ENCODE data around the gene EDEM3.

EDEM3 gene

DNA sequence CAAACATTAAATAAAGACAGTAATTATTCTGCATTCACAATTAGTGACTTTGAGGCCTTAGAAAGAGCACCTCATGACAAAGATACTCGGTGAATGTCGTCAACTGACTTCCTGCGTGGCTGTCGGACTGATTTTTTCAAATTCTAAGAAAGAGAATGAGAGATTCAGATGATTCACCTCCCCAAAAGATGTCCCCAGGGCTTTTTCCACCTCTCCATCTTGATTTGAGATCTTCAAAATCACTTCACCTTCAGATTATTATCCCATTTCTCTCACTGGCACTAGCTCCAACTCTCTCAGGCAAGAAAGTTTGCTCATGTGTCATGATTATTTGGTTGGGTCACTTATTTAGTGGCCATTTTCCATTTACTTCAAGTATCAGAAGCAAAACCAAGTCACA is 5.0 kb upstream of the EDEM3 start:
- H3K9me2 ChIP-seq (replicated peaks; ENCODE audit: low read depth, low read length): no peaks in the 10 kb centered on the region
- no peaks in the 10 kb centered on the region for H3K79me2 ChIP-seq (ENCODE audit: insufficient read depth, low read length)
- H3K9me3 ChIP-seq (ENCODE audit: insufficient read depth, low read depth, low read length): no peaks in the 10 kb centered on the region
- H2AFZ ChIP-seq (ENCODE audit: low read length): no peak overlapping the region
- H3K4me2 ChIP-seq (ENCODE audit: low read depth, low read length, poor library complexity, severe bottlenecking): no peak overlapping the region
- H3K9ac ChIP-seq (ENCODE audit: low read depth, low read length, poor library complexity, severe bottlenecking): no peak overlapping the region
- TF ChIP-seq, protein P1, sequence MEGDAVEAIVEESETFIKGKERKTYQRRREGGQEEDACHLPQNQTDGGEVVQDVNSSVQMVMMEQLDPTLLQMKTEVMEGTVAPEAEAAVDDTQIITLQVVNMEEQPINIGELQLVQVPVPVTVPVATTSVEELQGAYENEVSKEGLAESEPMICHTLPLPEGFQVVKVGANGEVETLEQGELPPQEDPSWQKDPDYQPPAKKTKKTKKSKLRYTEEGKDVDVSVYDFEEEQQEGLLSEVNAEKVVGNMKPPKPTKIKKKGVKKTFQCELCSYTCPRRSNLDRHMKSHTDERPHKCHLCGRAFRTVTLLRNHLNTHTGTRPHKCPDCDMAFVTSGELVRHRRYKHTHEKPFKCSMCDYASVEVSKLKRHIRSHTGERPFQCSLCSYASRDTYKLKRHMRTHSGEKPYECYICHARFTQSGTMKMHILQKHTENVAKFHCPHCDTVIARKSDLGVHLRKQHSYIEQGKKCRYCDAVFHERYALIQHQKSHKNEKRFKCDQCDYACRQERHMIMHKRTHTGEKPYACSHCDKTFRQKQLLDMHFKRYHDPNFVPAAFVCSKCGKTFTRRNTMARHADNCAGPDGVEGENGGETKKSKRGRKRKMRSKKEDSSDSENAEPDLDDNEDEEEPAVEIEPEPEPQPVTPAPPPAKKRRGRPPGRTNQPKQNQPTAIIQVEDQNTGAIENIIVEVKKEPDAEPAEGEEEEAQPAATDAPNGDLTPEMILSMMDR (conservative IDR thresholded peaks at IDR 0.05; ENCODE audit: low read length): no peak
- no peak for TF ChIP-seq EZH2phosphoT487 (IDR thresholded peaks at IDR 0.05; ENCODE audit: borderline replicate concordance)
- H3K4me1 ChIP-seq (ENCODE audit: insufficient read depth, low read length, poor library complexity, severe bottlenecking): peaks cover 11% of the 10 kb centered on the region
- no peak overlapping the region for H3K4me3 ChIP-seq (ENCODE audit: low read length, poor library complexity, severe bottlenecking)
- H3K27me3 ChIP-seq (ENCODE audit: insufficient read depth, low read length, poor library complexity, severe bottlenecking): no peaks in the 10 kb centered on the region
- H3F3A ChIP-seq (ENCODE audit: low read depth): no peaks in the 10 kb centered on the region
- no peaks in the 10 kb centered on the region for H3K36me3 ChIP-seq (ENCODE audit: insufficient read depth, low read length)
- H4K20me1 ChIP-seq (ENCODE audit: insufficient read depth, low read length, poor library complexity, severe bottlenecking): no peaks in the 10 kb centered on the region

DNA sequence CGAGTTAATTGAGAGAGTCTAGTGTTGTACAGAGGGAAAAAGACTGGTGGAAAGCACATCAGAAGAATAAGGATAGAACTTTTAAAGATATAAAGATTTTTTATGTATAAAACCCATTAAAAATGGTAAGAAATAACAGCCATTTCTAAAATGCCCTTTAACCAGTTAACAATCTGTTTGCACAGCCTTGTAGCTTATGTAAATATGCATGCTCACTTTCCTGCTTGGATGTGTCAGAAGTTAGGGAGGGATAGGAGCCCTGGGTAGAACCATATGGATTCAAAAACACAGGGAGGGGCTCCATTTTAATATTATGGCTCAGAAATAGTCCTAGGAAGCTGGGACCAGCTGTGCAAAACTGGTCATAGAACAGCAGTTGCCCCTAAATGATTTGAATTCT is 4.5 kb upstream of the EDEM3 start:
- peaks cover 3% of the 10 kb centered on the region; the same call in 1 of the 2 replicates for H3K79me2 ChIP-seq (ENCODE audit: insufficient read depth, low read length)
- H2AFZ ChIP-seq (ENCODE audit: low read length): no peak overlapping the region
- no peaks in the 10 kb centered on the region for H3F3A ChIP-seq (ENCODE audit: low read depth)
- H4K20me1 ChIP-seq (ENCODE audit: insufficient read depth, low read length, poor library complexity, severe bottlenecking): peaks cover 4% of the 10 kb centered on the region
- H3K27me3 ChIP-seq (ENCODE audit: insufficient read depth, low read length, poor library complexity, severe bottlenecking): no peaks in the 10 kb centered on the region
- no peak overlapping the region for H3K9ac ChIP-seq (ENCODE audit: low read depth, low read length, poor library complexity, severe bottlenecking)
- H3K9me3 ChIP-seq (ENCODE audit: insufficient read depth, low read depth, low read length): no peaks in the 10 kb centered on the region
- no peaks in the 10 kb centered on the region for H3K9me2 ChIP-seq (replicated peaks; ENCODE audit: low read depth, low read length)
- H3K4me2 ChIP-seq (ENCODE audit: low read depth, low read length, poor library complexity, severe bottlenecking): no peak overlapping the region
- H3K4me3 ChIP-seq (ENCODE audit: low read length, poor library complexity, severe bottlenecking): no peak overlapping the region
- TF ChIP-seq, protein P1 (conservative IDR thresholded peaks at IDR 0.05; ENCODE audit: low read length): no peak
- no peak for TF ChIP-seq EZH2phosphoT487 (IDR thresholded peaks at IDR 0.05; ENCODE audit: borderline replicate concordance)
- peaks cover 11% of the 10 kb centered on the region for H3K4me1 ChIP-seq (ENCODE audit: insufficient read depth, low read length, poor library complexity, severe bottlenecking)
- H3K36me3 ChIP-seq (ENCODE audit: insufficient read depth, low read length): no peaks in the 10 kb centered on the region

DNA sequence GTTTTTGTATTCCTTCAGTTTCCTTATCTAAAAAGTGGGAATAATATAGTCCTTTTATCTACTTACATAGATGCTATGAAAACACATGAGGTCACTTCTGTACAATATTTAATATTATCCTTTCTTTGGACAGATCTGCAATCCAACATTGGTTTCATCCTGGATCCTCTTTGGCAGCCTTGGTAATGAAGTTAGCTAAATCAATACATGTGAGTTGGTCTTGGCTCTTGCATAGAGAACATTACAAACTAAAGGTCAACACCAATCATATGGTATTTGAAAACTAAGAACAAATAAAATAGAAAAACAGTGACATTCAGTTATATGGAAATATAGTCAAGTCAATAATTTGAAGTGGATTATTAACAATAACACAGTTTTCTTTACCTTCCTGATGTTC is 3.2 kb upstream of the EDEM3 start:
- no peak overlapping the region for H3K4me2 ChIP-seq (ENCODE audit: low read depth, low read length, poor library complexity, severe bottlenecking)
- peaks cover 16% of the 10 kb centered on the region for H4K20me1 ChIP-seq (ENCODE audit: insufficient read depth, low read length, poor library complexity, severe bottlenecking)
- no peak overlapping the region for H3K4me3 ChIP-seq (ENCODE audit: low read length, poor library complexity, severe bottlenecking)
- no peaks in the 10 kb centered on the region for H3F3A ChIP-seq (ENCODE audit: low read depth)
- H3K4me1 ChIP-seq (ENCODE audit: insufficient read depth, low read length, poor library complexity, severe bottlenecking): peaks cover 14% of the 10 kb centered on the region
- no peak overlapping the region for H3K9ac ChIP-seq (ENCODE audit: low read depth, low read length, poor library complexity, severe bottlenecking)
- peaks cover 15% of the 10 kb centered on the region for H3K79me2 ChIP-seq (ENCODE audit: insufficient read depth, low read length)
- no peaks in the 10 kb centered on the region for H3K9me2 ChIP-seq (replicated peaks; ENCODE audit: low read depth, low read length)
- H3K27me3 ChIP-seq (ENCODE audit: insufficient read depth, low read length, poor library complexity, severe bottlenecking): no peaks in the 10 kb centered on the region
- no peak overlapping the region for H2AFZ ChIP-seq (ENCODE audit: low read length)
- TF ChIP-seq EZH2phosphoT487 (IDR thresholded peaks at IDR 0.05; ENCODE audit: borderline replicate concordance): no peak
- TF ChIP-seq, protein P1 (conservative IDR thresholded peaks at IDR 0.05; ENCODE audit: low read length): no peak
- H3K36me3 ChIP-seq (ENCODE audit: insufficient read depth, low read length): no peaks in the 10 kb centered on the region
- H3K9me3 ChIP-seq (ENCODE audit: insufficient read depth, low read depth, low read length): no peaks in the 10 kb centered on the region

Measured in Loucy (cell line).